22Rv1 (cell line): ENCODE results near the gene CFAP54.

Experiments used
- ZFX ChIP-seq: fragments of 450-650 bp; IDR thresholded peaks from 2 replicates; pipeline ENCODE4 v1.6.1; 2017; ENCODE audit warnings: antibody characterized with exemption, borderline replicate concordance
- TF ChIP-seq, protein P1 (sequence below): fragments of 450-650 bp; IDR thresholded peaks from 2 replicates; pipeline ENCODE4 v1.5.1; 2017; ENCODE audit warnings: mild to moderate bottlenecking

DNA sequence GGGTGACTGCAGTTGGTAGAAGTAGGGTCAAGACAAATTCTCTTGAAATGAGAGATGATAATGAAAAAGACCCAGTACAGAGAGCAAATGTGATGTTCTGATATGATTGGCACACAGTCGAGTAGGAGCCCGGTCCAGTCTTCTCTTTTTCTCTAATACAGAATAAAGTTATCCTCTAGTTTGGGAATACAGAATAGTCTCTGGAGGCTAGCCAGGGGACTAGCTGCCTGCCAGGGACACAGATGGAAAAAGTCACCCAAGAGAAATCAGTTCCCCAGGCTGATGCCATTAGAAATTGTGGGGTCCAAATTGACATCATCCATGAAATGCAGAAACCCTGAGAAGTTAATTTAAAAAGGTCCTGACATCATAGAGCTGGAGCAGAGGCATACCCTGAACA lies 240.5 kb downstream of the CFAP54 start:
- TF ChIP-seq, protein P1, sequence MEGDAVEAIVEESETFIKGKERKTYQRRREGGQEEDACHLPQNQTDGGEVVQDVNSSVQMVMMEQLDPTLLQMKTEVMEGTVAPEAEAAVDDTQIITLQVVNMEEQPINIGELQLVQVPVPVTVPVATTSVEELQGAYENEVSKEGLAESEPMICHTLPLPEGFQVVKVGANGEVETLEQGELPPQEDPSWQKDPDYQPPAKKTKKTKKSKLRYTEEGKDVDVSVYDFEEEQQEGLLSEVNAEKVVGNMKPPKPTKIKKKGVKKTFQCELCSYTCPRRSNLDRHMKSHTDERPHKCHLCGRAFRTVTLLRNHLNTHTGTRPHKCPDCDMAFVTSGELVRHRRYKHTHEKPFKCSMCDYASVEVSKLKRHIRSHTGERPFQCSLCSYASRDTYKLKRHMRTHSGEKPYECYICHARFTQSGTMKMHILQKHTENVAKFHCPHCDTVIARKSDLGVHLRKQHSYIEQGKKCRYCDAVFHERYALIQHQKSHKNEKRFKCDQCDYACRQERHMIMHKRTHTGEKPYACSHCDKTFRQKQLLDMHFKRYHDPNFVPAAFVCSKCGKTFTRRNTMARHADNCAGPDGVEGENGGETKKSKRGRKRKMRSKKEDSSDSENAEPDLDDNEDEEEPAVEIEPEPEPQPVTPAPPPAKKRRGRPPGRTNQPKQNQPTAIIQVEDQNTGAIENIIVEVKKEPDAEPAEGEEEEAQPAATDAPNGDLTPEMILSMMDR = no peak
- TF ChIP-seq ZFX = no peak
